NOMO-1 treated with DMSO at 0.1 percent for 48 hours (cell line): Measurements from ENCODE around the gene CD276.
"Not testable (repeated sequence)": the region's sequence is repeated elsewhere in the genome, so short reads cannot be mapped to it uniquely, and the experiment has no call there.

Source experiments
- DNase-seq: peaks from one replicate; lab custom pipeline; 2025; ENCODE audit not compliant: unreplicated experiment; lab: John Stamatoyannopoulos, UW

CD276 gene

GRCh38 chr15:73709686-73710085 lies 25.5 kb downstream of the CD276 start:
- no peak for DNase-seq

- DNase-seq: no peak
Observed at GRCh38 chr15:73710321-73710720, 26.1 kb downstream of the CD276 start.

- DNase-seq: peak; percentile 29
Observed at GRCh38 chr15:73711526-73711925, 27.3 kb downstream of the CD276 start.

- DNase-seq: no peak
Observed at GRCh38 chr15:73712107-73712506, 27.9 kb downstream of the CD276 start.

GRCh38 chr15:73714695-73715301 lies 30.6 kb downstream of the CD276 start:
- no peak for DNase-seq

- no peak for DNase-seq
Observed at GRCh38 chr15:73715417-73715816, 31.2 kb downstream of the CD276 start.

- DNase-seq: no peak
Observed at GRCh38 chr15:73716417-73716816, 32.2 kb downstream of the CD276 start.

- no peak for DNase-seq
Observed at GRCh38 chr15:73717206-73717605, 33.0 kb downstream of the CD276 start.

- DNase-seq: no peak
Observed at GRCh38 chr15:73717802-73718201, 33.6 kb downstream of the CD276 start.

- DNase-seq: no peak
Observed at GRCh38 chr15:73718694-73719093, 34.5 kb downstream of the CD276 start.

GRCh38 chr15:73722425-73722824 lies 38.2 kb downstream of the CD276 start:
- DNase-seq: no peak

GRCh38 chr15:73723191-73723590 lies 39.0 kb downstream of the CD276 start:
- no peak for DNase-seq

- DNase-seq: no peak
Observed at GRCh38 chr15:73724212-73724611, 40.0 kb downstream of the CD276 start.

- no peak for DNase-seq
Observed at GRCh38 chr15:73727330-73727976, 43.3 kb downstream of the CD276 start.

GRCh38 chr15:73732051-73732450 lies 47.9 kb downstream of the CD276 start:
- not testable (repeated sequence) for DNase-seq

GRCh38 chr15:73732930-73733329 lies 48.7 kb downstream of the CD276 start:
- DNase-seq: no peak

GRCh38 chr15:73737535-73737934 lies 53.4 kb downstream of the CD276 start:
- no peak for DNase-seq

- no peak for DNase-seq
Observed at GRCh38 chr15:73740152-73741048, 56.2 kb downstream of the CD276 start.

- no peak for DNase-seq
Observed at GRCh38 chr15:73741321-73741836, 57.2 kb downstream of the CD276 start.

GRCh38 chr15:73744293-73744692 lies 60.1 kb downstream of the CD276 start:
- DNase-seq: no peak

GRCh38 chr15:73745073-73745472 lies 60.9 kb downstream of the CD276 start:
- no peak for DNase-seq

GRCh38 chr15:73746261-73746660 lies 62.1 kb downstream of the CD276 start:
- no peak for DNase-seq
